AG09319 (cell line): ENCODE data around the gene KIF26A.

Experiments
- DNase-seq: peaks from one replicate; pipeline ENCODE4 v3.0.0-alpha.2; 2010; ENCODE audit warnings: low read depth; ENCODE audit errors: extremely low read depth
- TF ChIP-seq, protein P1 (sequence below): IDR thresholded peaks from 2 replicates; pipeline ENCODE4 v1.5.1; 2011; ENCODE audit warnings: low read depth, mild to moderate bottlenecking, inconsistent platforms, low read length, moderate library complexity

Gene KIF26A

DNA sequence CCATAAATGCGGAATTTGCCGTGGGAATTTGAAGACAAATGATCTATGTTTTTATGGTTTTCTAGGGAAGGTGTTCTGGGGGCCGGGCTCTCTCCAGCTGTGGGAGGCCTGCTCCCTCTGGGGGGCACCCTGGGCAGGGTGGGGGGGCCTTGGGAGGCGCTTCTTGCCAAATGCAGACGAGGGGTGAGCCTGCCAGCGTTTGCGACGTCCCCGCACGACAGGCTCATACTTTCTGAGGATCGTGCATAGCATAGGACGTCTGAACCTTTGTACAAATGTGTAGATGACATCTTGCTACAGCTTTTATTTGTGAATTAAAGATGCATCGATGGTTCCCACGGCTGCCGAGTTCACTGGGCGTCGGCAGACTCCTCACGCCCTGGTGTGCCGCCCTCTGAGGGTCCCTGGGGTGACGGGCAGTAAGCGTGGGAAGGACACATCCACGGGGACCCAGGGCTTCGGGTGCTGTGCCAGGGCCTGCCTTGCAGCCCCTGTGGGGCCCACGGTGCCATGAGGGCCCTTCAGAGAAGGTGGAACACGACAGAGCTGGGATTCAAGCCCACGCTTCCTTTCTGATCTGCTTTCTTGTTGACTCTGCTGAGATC, 42.3 kb downstream of the KIF26A start:
- TF ChIP-seq, protein P1, sequence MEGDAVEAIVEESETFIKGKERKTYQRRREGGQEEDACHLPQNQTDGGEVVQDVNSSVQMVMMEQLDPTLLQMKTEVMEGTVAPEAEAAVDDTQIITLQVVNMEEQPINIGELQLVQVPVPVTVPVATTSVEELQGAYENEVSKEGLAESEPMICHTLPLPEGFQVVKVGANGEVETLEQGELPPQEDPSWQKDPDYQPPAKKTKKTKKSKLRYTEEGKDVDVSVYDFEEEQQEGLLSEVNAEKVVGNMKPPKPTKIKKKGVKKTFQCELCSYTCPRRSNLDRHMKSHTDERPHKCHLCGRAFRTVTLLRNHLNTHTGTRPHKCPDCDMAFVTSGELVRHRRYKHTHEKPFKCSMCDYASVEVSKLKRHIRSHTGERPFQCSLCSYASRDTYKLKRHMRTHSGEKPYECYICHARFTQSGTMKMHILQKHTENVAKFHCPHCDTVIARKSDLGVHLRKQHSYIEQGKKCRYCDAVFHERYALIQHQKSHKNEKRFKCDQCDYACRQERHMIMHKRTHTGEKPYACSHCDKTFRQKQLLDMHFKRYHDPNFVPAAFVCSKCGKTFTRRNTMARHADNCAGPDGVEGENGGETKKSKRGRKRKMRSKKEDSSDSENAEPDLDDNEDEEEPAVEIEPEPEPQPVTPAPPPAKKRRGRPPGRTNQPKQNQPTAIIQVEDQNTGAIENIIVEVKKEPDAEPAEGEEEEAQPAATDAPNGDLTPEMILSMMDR: no peak
- DNase-seq: no peak

DNA sequence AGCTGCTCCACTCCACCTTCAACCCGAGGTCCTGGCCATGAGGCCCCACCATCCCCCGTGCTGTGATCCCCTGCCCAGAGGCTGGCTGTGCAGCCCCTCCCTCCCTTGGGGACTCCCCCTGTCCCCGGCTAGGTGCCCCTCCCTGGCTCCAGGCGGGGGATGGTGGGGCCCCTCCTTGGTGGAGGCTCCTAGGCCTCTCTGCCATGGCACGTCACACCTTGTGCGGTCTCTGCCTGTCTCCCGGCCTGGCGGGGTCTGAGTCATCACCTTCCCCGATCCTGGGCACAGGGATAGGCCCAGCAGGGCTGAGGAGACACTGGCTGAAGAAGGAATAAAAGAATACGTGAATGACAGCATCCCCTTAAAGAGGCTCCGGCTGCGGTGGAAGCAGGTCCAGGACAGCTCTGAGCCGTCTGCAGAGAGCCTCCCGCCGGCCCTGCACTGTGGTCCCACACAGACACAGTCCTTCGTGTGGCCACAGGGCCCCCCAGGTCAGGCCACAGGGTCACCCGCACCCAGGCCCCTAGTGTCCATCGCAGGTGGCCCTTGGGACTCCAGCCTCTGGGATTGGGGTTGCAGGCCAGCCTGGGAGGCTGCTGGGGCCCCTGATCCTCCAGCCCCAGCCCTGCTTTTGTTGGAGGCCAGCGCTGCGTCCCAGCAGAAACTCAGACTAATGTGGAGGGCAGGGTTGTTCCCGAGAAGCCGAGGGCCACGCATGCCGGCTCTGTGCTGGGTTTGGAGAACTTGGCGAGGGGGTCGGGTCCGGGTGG, 43.6 kb downstream of the KIF26A start:
- TF ChIP-seq, protein P1: no peak
- DNase-seq: no peak

DNA sequence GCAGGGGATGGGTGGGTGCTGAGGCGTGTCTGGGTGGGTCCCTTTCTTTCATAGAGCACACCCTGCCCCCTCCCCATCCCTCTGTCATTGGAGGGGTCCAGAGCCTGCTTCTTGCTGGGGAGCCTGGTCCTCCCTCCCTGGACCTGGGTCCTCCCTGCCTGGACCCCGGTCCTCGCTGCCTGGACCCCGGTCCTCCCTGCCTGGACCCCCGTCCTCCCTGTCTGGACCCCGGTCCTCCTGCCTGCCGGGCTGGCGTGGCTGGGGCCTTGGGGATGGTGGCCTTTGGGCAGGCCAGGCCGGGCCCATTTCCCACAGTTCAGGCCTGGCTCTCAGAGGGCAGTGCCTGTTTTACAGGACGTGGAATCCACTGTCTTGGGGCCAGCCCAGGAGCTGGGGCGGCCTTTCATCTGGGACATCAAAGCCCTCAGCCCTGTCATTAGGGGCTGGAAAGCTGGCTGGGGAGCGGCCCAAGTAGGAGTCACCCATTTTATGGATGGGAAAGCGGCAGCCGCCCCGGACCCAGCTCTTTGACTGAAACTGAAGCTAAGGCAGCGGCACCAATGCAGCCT, 44.6 kb downstream of the KIF26A start:
- no peak for DNase-seq
- TF ChIP-seq, protein P1: no peak

DNA sequence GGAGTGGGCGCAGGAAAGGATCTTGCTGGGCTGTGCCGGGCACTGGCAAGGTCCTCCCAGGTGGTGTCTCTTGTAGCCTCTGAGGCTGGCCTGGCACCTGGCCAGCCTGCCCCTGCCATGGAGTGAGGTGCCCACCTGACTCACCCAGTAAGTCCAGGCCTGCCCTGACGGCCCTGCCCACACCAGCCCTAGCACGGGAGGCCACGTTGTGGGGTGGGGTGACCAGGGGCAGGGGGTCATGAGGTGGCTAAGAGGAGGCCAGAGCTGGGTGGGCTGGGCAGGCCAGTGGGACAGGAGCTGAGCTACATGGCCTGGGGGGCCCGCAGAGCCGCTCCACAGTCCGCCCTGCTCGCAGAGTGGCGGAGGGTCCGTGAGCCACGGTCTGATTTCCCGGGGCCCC, 45.4 kb downstream of the KIF26A start:
- TF ChIP-seq, protein P1: no peak
- DNase-seq: no peak

DNA sequence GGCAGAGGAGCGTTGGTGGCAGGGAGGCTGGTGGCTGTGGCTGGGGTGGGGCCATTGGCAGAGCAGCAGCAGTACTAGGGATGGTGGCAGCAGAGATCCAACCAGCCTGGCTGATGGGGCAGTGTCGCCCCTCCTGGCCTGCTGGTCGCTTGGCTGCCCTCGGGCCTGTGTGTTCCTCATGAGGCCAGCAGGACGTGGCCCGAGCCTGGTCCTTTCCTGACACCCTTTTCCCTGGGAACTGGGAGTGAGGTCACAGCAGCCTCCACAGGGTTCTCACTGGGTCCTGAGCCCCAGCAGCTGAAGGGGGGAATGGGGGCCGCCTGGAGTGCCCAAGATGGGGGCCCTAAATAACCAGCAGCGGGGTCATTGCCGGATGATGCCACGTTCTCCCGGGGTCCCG, 46.1 kb downstream of the KIF26A start:
- TF ChIP-seq, protein P1: no peak
- no peak for DNase-seq

DNA sequence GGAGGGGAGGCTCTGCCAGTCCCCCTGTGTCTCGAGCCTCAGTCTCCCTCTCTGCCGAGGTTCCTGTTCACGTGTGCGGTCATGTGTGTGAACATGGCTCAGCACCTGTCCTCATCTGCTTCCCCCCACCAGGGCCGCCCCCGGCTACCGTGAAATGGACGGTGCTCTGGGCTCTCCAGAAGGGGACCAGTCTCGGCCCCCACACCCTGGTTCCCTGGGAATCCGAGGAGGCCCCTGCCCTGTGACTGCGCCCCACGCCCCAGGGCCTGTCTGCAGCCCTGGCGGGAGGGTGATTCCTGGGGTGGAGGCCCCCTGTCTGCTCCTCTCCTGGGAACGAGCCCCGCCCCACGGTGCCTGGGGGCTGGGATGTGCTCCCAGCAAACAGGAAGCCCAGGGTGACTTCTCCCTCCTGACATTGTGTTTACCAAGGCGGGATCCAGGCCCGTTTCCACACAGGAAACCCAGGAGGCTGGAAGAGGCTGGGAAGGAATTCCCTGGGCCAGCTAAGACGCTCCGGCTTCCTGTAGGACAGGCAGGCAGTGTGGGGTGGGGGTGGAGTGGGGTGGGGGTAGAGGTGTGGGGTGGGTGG, 46.6 kb downstream of the KIF26A start:
- no peak for DNase-seq
- TF ChIP-seq, protein P1: no peak
